ENCODE measurements around the gene FUT3.

FUT3 gene

GRCh38 chr19:5863030-5863665 lies 11.9 kb upstream of the FUT3 start:
- TF ChIP-seq TAF1 (IDR thresholded peaks at IDR 0.05; ENCODE audit: borderline replicate concordance, insufficient read depth, low read length): no peak
- no peak for TF ChIP-seq REST (IDR thresholded peaks at IDR 0.05; ENCODE audit: insufficient read depth in 1 of 2, low read depth in 2 of 2, low read length in 2 of 2)
- no peak for TF ChIP-seq FOXP2 (optimal IDR thresholded peaks at IDR 0.05; ENCODE audit: borderline replicate concordance, extremely low read depth, extremely low read length, insufficient read depth)
- no peak for TF ChIP-seq SIN3A (IDR thresholded peaks at IDR 0.05; ENCODE audit: borderline replicate concordance, insufficient read depth, low read length)
- no peak for TF ChIP-seq POLR2AphosphoS5 (IDR thresholded peaks at IDR 0.05; ENCODE audit: low read depth, low read length)

GRCh38 chr19:5857203-5858081 lies 6.2 kb upstream of the FUT3 start:
- TF ChIP-seq FOXP2 (optimal IDR thresholded peaks at IDR 0.05; ENCODE audit: borderline replicate concordance, extremely low read depth, extremely low read length, insufficient read depth) (no peak), TAF1 (IDR thresholded peaks at IDR 0.05; ENCODE audit: borderline replicate concordance, insufficient read depth, low read length) (no peak), REST (IDR thresholded peaks at IDR 0.05; ENCODE audit: insufficient read depth in 1 of 2, low read depth in 2 of 2, low read length in 2 of 2) (no peak), POLR2AphosphoS5 (IDR thresholded peaks at IDR 0.05; ENCODE audit: low read depth, low read length) (no peak), SIN3A (IDR thresholded peaks at IDR 0.05; ENCODE audit: borderline replicate concordance, insufficient read depth, low read length) (no peak)

- TF ChIP-seq SIN3A (IDR thresholded peaks at IDR 0.05; ENCODE audit: borderline replicate concordance, insufficient read depth, low read length): no peak
- no peak for TF ChIP-seq FOXP2 (optimal IDR thresholded peaks at IDR 0.05; ENCODE audit: borderline replicate concordance, extremely low read depth, extremely low read length, insufficient read depth)
- no peak for TF ChIP-seq POLR2AphosphoS5 (IDR thresholded peaks at IDR 0.05; ENCODE audit: low read depth, low read length)
- no peak for TF ChIP-seq REST (IDR thresholded peaks at IDR 0.05; ENCODE audit: insufficient read depth in 1 of 2, low read depth in 2 of 2, low read length in 2 of 2)
- no peak for TF ChIP-seq TAF1 (IDR thresholded peaks at IDR 0.05; ENCODE audit: borderline replicate concordance, insufficient read depth, low read length)
Measured at GRCh38 chr19:5850743-5851293, 431 bp downstream of the FUT3 start.

- TF ChIP-seq POLR2AphosphoS5 (IDR thresholded peaks at IDR 0.05; ENCODE audit: low read depth, low read length) (no peak), REST (IDR thresholded peaks at IDR 0.05; ENCODE audit: insufficient read depth in 1 of 2, low read depth in 2 of 2, low read length in 2 of 2) (no peak)
Measured at GRCh38 chr19:5850189-5850588, 1.1 kb downstream of the FUT3 start.

Measured in PFSK-1 (cell line).